Suprapubic skin (tissue), 4 donors: ENCODE data around the gene TJP3. TPM values are rescaled to one million over a fixed set of nuclear protein-coding genes. Genes with fewer than 3 reads are reported as not detected.
A peak's percentile ranks its signal among the peaks of the same experiment; 100 is the strongest.

Experiments
- DNase-seq, 2 donors: peaks; one replicate each; pipeline ENCODE4 v3.0.0-alpha.2; 2019; ENCODE audit warnings: low spot score in 2 of 2
- H3K27ac ChIP-seq: fragments of 200-600 bp; sonication (generic); one replicate; pipeline ENCODE4 v1.5.1; 2019
- H3K27me3 ChIP-seq: fragments of 200-600 bp; sonication (generic); one replicate; pipeline ENCODE4 v1.5.1; 2019
- H3K36me3 ChIP-seq: fragments of 200-600 bp; sonication (generic); one replicate; pipeline ENCODE4 v1.5.1; 2019
- H3K4me1 ChIP-seq: fragments of 200-600 bp; sonication (generic); one replicate; pipeline ENCODE4 v1.5.1; 2019
- H3K4me3 ChIP-seq: fragments of 200-600 bp; sonication (generic); one replicate; pipeline ENCODE4 v1.5.1; 2019; ENCODE audit warnings: mild to moderate bottlenecking
- H3K9me3 ChIP-seq: fragments of 200-600 bp; sonication (generic); one replicate; pipeline ENCODE4 v1.5.1; 2019
- EP300 ChIP-seq: sonication (generic); formaldehyde crosslinking; IDR thresholded peaks from one replicate; pipeline ENCODE4 v1.6.1; 2017; ENCODE audit warnings: antibody characterized with exemption
- POLR2A ChIP-seq, 2 donors: fragments of 450-650 bp; IDR thresholded peaks; one replicate each; pipeline ENCODE4 v1.6.1; 2017; ENCODE audit warnings: antibody characterized with exemption in 2 of 2, mild to moderate bottlenecking in 2 of 2, moderate library complexity in 2 of 2
- POLR2AphosphoS5 ChIP-seq, 3 donors: sonication (generic); formaldehyde crosslinking; IDR thresholded peaks; one replicate each; pipeline ENCODE4 v1.6.1; 2017; ENCODE audit warnings: antibody characterized with exemption in 3 of 3
- WGBS: methylation state at CpG from one replicate; pipeline ENCODE4 v1.1.5; 2018; 5-methylcytosine and 5-hydroxymethylcytosine counted together
- total RNA-seq, 4 donors: library from RNA; depleted of rRNA; stranded (reverse); fragments of >200 nt; gene quantifications; one replicate each; pipeline ENCODE4 v1.1.0, GENCODE V29; 2016
- TF ChIP-seq, protein P1 (sequence below), 2 donors: fragments of 200-600 bp in 1 of 2; fragments of 450-650 bp in 1 of 2; sonication (generic) in 1 of 2; IDR thresholded peaks; one replicate each; pipeline ENCODE4 v1.5.1; 2016 to 2019; ENCODE audit warnings: antibody characterized with exemption in 2 of 2, mild to moderate bottlenecking in 1 of 2, moderate library complexity in 1 of 2

Gene TJP3, protein sequence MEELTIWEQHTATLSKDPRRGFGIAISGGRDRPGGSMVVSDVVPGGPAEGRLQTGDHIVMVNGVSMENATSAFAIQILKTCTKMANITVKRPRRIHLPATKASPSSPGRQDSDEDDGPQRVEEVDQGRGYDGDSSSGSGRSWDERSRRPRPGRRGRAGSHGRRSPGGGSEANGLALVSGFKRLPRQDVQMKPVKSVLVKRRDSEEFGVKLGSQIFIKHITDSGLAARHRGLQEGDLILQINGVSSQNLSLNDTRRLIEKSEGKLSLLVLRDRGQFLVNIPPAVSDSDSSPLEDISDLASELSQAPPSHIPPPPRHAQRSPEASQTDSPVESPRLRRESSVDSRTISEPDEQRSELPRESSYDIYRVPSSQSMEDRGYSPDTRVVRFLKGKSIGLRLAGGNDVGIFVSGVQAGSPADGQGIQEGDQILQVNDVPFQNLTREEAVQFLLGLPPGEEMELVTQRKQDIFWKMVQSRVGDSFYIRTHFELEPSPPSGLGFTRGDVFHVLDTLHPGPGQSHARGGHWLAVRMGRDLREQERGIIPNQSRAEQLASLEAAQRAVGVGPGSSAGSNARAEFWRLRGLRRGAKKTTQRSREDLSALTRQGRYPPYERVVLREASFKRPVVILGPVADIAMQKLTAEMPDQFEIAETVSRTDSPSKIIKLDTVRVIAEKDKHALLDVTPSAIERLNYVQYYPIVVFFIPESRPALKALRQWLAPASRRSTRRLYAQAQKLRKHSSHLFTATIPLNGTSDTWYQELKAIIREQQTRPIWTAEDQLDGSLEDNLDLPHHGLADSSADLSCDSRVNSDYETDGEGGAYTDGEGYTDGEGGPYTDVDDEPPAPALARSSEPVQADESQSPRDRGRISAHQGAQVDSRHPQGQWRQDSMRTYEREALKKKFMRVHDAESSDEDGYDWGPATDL
- total RNA-seq = 10 to 100 TPM; 11.4 to 28.1 (median 20.1) TPM

GRCh38 chr19:3708207-3708931 is at the start of gene TJP3:
Gene TJP3, plus strand, starts transcription at chr19:3708384. Its CDS starts 20,049 bp downstream, at chr19:3728433.
- 60% methylated on average over 1 of the region's 24 CpGs for WGBS
- TF ChIP-seq, protein P1, sequence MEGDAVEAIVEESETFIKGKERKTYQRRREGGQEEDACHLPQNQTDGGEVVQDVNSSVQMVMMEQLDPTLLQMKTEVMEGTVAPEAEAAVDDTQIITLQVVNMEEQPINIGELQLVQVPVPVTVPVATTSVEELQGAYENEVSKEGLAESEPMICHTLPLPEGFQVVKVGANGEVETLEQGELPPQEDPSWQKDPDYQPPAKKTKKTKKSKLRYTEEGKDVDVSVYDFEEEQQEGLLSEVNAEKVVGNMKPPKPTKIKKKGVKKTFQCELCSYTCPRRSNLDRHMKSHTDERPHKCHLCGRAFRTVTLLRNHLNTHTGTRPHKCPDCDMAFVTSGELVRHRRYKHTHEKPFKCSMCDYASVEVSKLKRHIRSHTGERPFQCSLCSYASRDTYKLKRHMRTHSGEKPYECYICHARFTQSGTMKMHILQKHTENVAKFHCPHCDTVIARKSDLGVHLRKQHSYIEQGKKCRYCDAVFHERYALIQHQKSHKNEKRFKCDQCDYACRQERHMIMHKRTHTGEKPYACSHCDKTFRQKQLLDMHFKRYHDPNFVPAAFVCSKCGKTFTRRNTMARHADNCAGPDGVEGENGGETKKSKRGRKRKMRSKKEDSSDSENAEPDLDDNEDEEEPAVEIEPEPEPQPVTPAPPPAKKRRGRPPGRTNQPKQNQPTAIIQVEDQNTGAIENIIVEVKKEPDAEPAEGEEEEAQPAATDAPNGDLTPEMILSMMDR (IDR thresholded peaks at IDR 0.05) = no peak
- no peak for TF ChIP-seq POLR2A (IDR thresholded peaks at IDR 0.05)
- no peak for TF ChIP-seq EP300
- peak within 1 kb of the TSS; percentile 27 for H3K4me3 ChIP-seq
- H3K36me3 ChIP-seq = no peaks in the 10 kb centered on the region
- peaks cover 15% of the 10 kb centered on the region for H3K27me3 ChIP-seq
- peak in 1 of 2 donors; percentile 61 for DNase-seq
- peaks cover 11% of the 10 kb centered on the region for H3K4me1 ChIP-seq
- H3K27ac ChIP-seq = peak within 1 kb of the TSS; percentile 67
- H3K9me3 ChIP-seq = no peaks in the 10 kb centered on the region

GRCh38 chr19:3658870-3659745 is 49.1 kb upstream of the TJP3 start:
- Histone ChIP-seq H3K27me3 (no peaks in the 10 kb centered on the region), H3K4me1 (no peaks in the 10 kb centered on the region), H3K4me3 (no peak overlapping the region), H3K27ac (no peak overlapping the region), H3K36me3 (peaks cover 82% of the 10 kb centered on the region), H3K9me3 (no peaks in the 10 kb centered on the region)
- DNase-seq = no peak
- WGBS = 90% methylated on average over 21 of the region's 37 CpGs
- TF ChIP-seq, protein P1 (IDR thresholded peaks at IDR 0.05) = no peak
- TF ChIP-seq POLR2A (IDR thresholded peaks at IDR 0.05) (no peak), POLR2AphosphoS5 (IDR thresholded peaks at IDR 0.05) (no peak), EP300 (no peak)

- Histone ChIP-seq H3K4me1 (no peaks in the 10 kb centered on the region), H3K27ac (no peak overlapping the region), H3K36me3 (peaks cover 85% of the 10 kb centered on the region), H3K4me3 (no peak overlapping the region), H3K9me3 (no peaks in the 10 kb centered on the region), H3K27me3 (no peaks in the 10 kb centered on the region)
- 92% methylated on average over 22 of the region's 22 CpGs for WGBS
- DNase-seq = no peak
- TF ChIP-seq POLR2AphosphoS5 (IDR thresholded peaks at IDR 0.05) (no peak), EP300 (no peak), POLR2A (IDR thresholded peaks at IDR 0.05) (no peak)
- TF ChIP-seq, protein P1 (IDR thresholded peaks at IDR 0.05) = no peak
Observed at GRCh38 chr19:3659746-3660112, 48.5 kb upstream of the TJP3 start.

GRCh38 chr19:3660493-3661219 is 47.5 kb upstream of the TJP3 start:
- Histone ChIP-seq H3K27ac (no peak overlapping the region), H3K4me3 (no peak overlapping the region), H3K4me1 (peaks cover under 1% of the 10 kb centered on the region), H3K9me3 (no peaks in the 10 kb centered on the region), H3K36me3 (peaks cover 87% of the 10 kb centered on the region), H3K27me3 (no peaks in the 10 kb centered on the region)
- TF ChIP-seq POLR2A (IDR thresholded peaks at IDR 0.05) (no peak), EP300 (no peak), POLR2AphosphoS5 (IDR thresholded peaks at IDR 0.05) (no peak)
- TF ChIP-seq, protein P1 (IDR thresholded peaks at IDR 0.05) = no peak
- WGBS = 85% methylated on average over 15 of the region's 23 CpGs
- DNase-seq = no peak
